Endothelial cell (in vitro differentiated cells): Measurements from ENCODE around the gene GNG4. TPM values are rescaled to one million over a fixed set of nuclear protein-coding genes. Genes with fewer than 3 reads are reported as not detected.

Source experiments
- DNase-seq: peaks from one replicate; pipeline ENCODE4 v3.0.0; 2021; ENCODE audit warnings: low spot score
- H3K27ac Mint-ChIP-seq: one replicate; pipeline ENCODE4 v1.8.0; 2021; ENCODE audit warnings: mixed read lengths, inconsistent platforms; ENCODE audit not compliant: unreplicated experiment
- H3K27me3 Mint-ChIP-seq: one replicate; pipeline ENCODE4 v1.8.0; 2021; ENCODE audit warnings: mild to moderate bottlenecking, moderate library complexity, mixed read lengths, inconsistent platforms; ENCODE audit not compliant: unreplicated experiment
- H3K36me3 Mint-ChIP-seq: one replicate; pipeline ENCODE4 v1.8.0; 2021; ENCODE audit warnings: mild to moderate bottlenecking, low read depth, mixed read lengths, inconsistent platforms; ENCODE audit not compliant: unreplicated experiment
- H3K4me1 Mint-ChIP-seq: one replicate; pipeline ENCODE4 v1.8.0; 2021; ENCODE audit warnings: mild to moderate bottlenecking, mixed read lengths, inconsistent platforms; ENCODE audit not compliant: unreplicated experiment
- H3K4me3 Mint-ChIP-seq: one replicate; pipeline ENCODE4 v1.8.0; 2021; ENCODE audit warnings: mild to moderate bottlenecking, mixed read lengths, inconsistent platforms; ENCODE audit not compliant: unreplicated experiment
- H3K9me3 Mint-ChIP-seq: one replicate; pipeline ENCODE4 v1.8.0; 2021; ENCODE audit warnings: mixed read lengths, inconsistent platforms; ENCODE audit not compliant: unreplicated experiment
- total RNA-seq: library from RNA; stranded (reverse); fragmentation: NEBNext Ultra II Directional; extraction: Animal tissue kit (Norgen Biotek cat#: 25700); gene quantifications from one replicate; pipeline ENCODE4 v1.2.1, GENCODE V29; 2021; ENCODE audit not compliant: unreplicated experiment
- TF ChIP-seq, protein P1 (sequence below): fragments of 200-600 bp; sonication (generic); IDR thresholded peaks from one replicate; pipeline ENCODE4 v1.5.0; 2021; ENCODE audit warnings: antibody characterized with exemption; ENCODE audit not compliant: unreplicated experiment

Gene GNG4
- total RNA-seq, 1 donor from 2014 or later = 1.8 TPM

DNA sequence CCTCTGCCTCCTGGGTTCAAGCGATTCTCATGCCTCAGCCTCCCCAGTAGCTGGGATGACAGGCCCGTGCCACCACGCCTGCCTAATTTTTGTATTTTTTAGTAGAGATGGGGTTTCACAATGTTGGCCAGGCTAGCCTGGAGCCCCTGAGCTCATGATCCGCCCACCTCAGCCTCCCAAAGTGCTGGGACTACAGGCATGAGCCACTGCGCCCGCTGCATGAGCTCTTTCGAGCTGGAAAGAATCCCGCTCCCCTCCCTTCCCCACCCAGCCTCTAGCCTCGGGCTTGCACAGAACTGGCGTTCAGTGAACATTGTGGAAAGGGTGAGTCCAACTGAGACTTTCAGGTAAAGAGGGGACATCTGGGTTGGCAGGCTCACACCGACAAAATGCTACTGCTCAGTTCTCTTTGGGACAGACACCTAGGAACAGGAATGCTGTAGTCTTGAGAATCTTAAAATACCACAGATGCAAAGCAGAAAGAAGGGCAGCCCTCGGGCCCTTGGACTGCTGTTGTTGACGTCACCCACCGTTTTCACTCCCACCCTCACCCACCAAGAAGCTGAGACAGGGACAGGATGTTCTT, 9.7 kb upstream of the GNG4 start:
- Mint-ChIP-seq H3K9me3 (no peaks in the 10 kb centered on the region), H3K27me3 (no peaks in the 10 kb centered on the region), H3K4me3 (no peak overlapping the region), H3K4me1 (no peaks in the 10 kb centered on the region), H3K27ac (no peak overlapping the region), H3K36me3 (no peaks in the 10 kb centered on the region)
- TF ChIP-seq, protein P1, sequence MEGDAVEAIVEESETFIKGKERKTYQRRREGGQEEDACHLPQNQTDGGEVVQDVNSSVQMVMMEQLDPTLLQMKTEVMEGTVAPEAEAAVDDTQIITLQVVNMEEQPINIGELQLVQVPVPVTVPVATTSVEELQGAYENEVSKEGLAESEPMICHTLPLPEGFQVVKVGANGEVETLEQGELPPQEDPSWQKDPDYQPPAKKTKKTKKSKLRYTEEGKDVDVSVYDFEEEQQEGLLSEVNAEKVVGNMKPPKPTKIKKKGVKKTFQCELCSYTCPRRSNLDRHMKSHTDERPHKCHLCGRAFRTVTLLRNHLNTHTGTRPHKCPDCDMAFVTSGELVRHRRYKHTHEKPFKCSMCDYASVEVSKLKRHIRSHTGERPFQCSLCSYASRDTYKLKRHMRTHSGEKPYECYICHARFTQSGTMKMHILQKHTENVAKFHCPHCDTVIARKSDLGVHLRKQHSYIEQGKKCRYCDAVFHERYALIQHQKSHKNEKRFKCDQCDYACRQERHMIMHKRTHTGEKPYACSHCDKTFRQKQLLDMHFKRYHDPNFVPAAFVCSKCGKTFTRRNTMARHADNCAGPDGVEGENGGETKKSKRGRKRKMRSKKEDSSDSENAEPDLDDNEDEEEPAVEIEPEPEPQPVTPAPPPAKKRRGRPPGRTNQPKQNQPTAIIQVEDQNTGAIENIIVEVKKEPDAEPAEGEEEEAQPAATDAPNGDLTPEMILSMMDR = no peak
- DNase-seq = no peak

DNA sequence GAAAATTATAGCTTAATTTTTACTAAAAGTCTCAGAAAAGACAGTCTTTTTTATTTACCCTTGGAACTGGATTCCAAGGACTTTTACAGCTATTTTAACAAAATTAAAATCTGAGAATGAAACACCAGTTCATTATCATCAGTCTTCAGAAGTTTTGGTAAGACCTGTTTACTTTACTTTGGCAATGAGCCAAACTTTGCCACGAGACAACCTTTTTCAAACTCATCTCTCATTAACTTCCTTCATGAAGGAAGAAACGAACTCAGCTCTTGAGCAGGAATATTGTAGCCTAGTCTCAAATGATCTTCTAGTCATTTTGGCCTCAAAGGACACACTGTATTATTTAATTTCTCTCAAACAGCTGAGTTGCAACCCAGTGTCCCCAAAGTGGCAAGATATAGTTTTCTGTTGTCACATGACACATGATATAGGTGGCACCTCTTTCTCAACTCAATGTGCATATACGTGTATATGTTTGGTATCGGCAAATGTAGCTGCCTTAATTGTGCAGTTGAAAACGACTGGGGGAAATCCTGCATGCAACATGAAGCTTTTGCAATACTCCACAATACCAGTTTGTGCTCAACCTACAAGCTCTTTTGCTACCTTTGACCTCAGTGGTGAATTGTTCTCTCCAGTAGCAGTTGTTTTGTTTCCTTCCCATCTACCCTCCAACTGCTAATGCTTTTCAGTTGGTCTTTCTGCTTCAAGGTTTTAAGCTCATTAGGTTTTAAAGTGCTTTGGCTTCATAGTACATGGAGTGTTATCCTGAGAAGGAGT, 8.4 kb upstream of the GNG4 start:
- H3K4me3 Mint-ChIP-seq = no peak overlapping the region
- H3K9me3 Mint-ChIP-seq = no peaks in the 10 kb centered on the region
- no peaks in the 10 kb centered on the region for H3K27me3 Mint-ChIP-seq
- TF ChIP-seq, protein P1 = no peak
- DNase-seq = no peak
- no peaks in the 10 kb centered on the region for H3K4me1 Mint-ChIP-seq
- no peak overlapping the region for H3K27ac Mint-ChIP-seq
- no peaks in the 10 kb centered on the region for H3K36me3 Mint-ChIP-seq

DNA sequence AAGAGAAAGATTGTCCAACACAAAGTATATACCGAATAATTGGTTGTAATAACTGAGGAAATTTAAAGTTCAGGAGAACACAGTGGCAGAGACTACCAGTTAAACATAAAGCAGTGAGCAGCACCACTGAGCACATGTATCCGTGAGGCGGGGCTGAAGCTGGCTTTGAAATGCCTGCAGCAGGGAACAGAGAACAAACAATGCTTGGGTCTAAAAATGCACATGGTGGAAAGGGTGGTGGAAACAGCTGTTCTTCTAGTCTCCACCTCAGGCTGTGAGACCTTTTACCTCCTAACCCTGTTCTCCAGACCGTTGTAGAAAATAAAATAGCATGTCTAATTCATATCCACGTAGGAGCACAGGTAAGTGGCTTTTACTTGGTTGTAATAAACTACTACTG, 7.7 kb upstream of the GNG4 start:
- no peaks in the 10 kb centered on the region for H3K27me3 Mint-ChIP-seq
- H3K27ac Mint-ChIP-seq = no peak overlapping the region
- H3K9me3 Mint-ChIP-seq = no peaks in the 10 kb centered on the region
- H3K4me3 Mint-ChIP-seq = no peak overlapping the region
- TF ChIP-seq, protein P1 = no peak
- no peaks in the 10 kb centered on the region for H3K36me3 Mint-ChIP-seq
- DNase-seq = no peak
- H3K4me1 Mint-ChIP-seq = no peaks in the 10 kb centered on the region

DNA sequence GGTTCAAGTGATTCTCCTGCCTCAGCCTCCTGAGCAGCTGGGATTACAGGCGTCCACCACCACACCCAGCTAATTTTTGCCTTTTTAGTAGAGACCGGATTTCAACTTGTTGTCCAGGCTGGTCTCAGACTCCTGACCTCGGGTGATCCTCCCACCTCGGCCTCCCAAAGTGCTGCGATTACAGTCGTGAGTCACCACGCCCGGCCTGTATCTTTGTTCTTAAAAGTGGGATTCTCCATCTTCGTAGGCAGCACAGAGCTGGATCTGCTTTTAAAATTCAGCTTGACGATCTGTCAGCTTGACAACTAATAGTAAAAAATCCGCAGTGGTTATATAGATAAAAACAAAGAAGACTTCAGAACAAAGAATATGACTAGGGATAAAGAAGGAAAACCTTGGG, 2.8 kb upstream of the GNG4 start:
- Mint-ChIP-seq H3K27me3 (peaks cover 12% of the 10 kb centered on the region), H3K4me1 (peaks cover 16% of the 10 kb centered on the region), H3K9me3 (no peaks in the 10 kb centered on the region), H3K36me3 (no peaks in the 10 kb centered on the region), H3K4me3 (no peak overlapping the region), H3K27ac (no peak overlapping the region)
- no peak for DNase-seq
- TF ChIP-seq, protein P1 = no peak

DNA sequence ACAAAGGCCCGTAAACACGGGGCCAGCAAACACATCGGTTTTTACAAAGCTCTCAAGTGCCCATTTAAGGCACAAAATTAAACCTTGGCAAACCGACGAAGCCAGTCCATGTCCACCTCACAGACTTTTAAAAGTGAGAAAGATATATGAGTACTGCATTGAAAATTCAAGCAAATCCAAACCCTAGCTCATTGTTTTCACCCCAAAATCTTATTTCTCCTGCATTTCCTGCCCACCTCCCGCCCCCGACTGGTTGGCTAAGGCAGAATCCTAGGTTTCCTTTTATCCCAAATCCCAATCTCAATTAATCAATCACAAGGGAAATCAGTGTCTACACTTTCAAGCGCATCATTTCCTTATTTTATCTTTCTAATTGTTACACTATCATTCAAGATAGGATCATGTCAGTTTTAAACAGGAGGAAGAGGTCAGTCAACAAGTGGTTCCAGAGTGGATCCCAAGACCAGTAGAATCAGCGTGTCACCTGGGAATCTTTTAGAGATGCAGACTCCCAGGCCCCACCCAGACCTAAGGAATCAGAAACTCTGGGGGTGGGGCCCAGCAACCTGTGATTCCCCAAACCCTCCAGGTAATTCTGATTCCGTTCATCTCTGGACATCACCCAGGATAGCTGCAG, 1.7 kb upstream of the GNG4 start:
- DNase-seq = no peak
- Mint-ChIP-seq H3K4me1 (peaks cover 16% of the 10 kb centered on the region), H3K4me3 (peak overlapping the region; percentile 86), H3K9me3 (no peaks in the 10 kb centered on the region), H3K36me3 (no peaks in the 10 kb centered on the region), H3K27ac (no peak overlapping the region), H3K27me3 (peaks cover 12% of the 10 kb centered on the region)
- TF ChIP-seq, protein P1 = no peak
